Natural killer cell (primary cell): ENCODE data around the gene NPIPA8. TPM values are rescaled to one million over a fixed set of nuclear protein-coding genes. Genes with fewer than 3 reads are reported as not detected.
"Not testable (repeated sequence)": the region's sequence is repeated elsewhere in the genome, so short reads cannot be mapped to it uniquely, and the experiment has no call there.

ENCODE experiments used
- ATAC-seq, 3 donors: fragments of 150-1000 bp in 2 of 3; fragments of 200-7000 bp in 1 of 3; cut with Tn5 transposase; 1 replicate in 1 of 3; 2 replicates in 2 of 3; pipeline ENCODE4 v1.10.0; 2021; ENCODE audit warnings: mild to moderate bottlenecking in 2 of 3, moderate library complexity in 2 of 3
- DNase-seq, 2 donors: peaks; one replicate each; pipeline versions ENCODE4 v3.0.0 to v3.0.0-alpha.2; 2013 to 2021; ENCODE audit warnings: mixed read lengths in 1 of 2
- H3K27ac ChIP-seq: one replicate; pipeline ENCODE4 v1.5.1; 2013; ENCODE audit warnings: mild to moderate bottlenecking, low read length
- H3K27me3 ChIP-seq: one replicate; pipeline ENCODE4 v1.6.1; 2013; ENCODE audit warnings: low read length; ENCODE audit not compliant: control insufficient read depth, insufficient read depth
- H3K36me3 ChIP-seq: one replicate; pipeline ENCODE4 v1.6.1; 2013; ENCODE audit warnings: low read length; ENCODE audit not compliant: control insufficient read depth, insufficient read depth
- H3K4me1 ChIP-seq: one replicate; pipeline ENCODE4 v1.6.1; 2013; ENCODE audit warnings: low read length; ENCODE audit not compliant: control insufficient read depth, insufficient read depth
- H3K4me3 ChIP-seq: one replicate; pipeline ENCODE4 v1.5.1; 2013; ENCODE audit warnings: low read length
- H3K9me3 ChIP-seq: one replicate; pipeline ENCODE4 v1.6.1; 2013; ENCODE audit warnings: low read length; ENCODE audit not compliant: control insufficient read depth, insufficient read depth
- H3K27ac Mint-ChIP-seq, 2 donors: one replicate each; pipeline ENCODE4 v1.8.0; 2022; ENCODE audit warnings: mild to moderate bottlenecking in 2 of 2, mixed read lengths in 2 of 2, moderate library complexity in 1 of 2
- H3K27me3 Mint-ChIP-seq, 2 donors: one replicate each; pipeline ENCODE4 v1.8.0; 2022; ENCODE audit warnings: low read depth in 2 of 2, mixed read lengths in 2 of 2
- H3K36me3 Mint-ChIP-seq: one replicate; pipeline ENCODE4 v1.8.0; 2022; ENCODE audit warnings: mixed read lengths
- H3K4me1 Mint-ChIP-seq, 2 donors: one replicate each; pipeline ENCODE4 v1.8.0; 2022; ENCODE audit warnings: mixed read lengths in 2 of 2
- H3K4me3 Mint-ChIP-seq: one replicate; pipeline ENCODE4 v1.8.0; 2022; ENCODE audit warnings: mild to moderate bottlenecking, moderate library complexity, mixed read lengths
- H3K9me3 Mint-ChIP-seq, 2 donors: one replicate each; pipeline ENCODE4 v1.8.0; 2022; ENCODE audit warnings: mixed read lengths in 2 of 2
- WGBS: methylation state at CpG from one replicate; pipeline ENCODE4 v1.1.7; 2013; ENCODE audit warnings: missing lambda C conversion rate; ENCODE audit not compliant: insufficient coverage; 5-methylcytosine and 5-hydroxymethylcytosine counted together
- intact Hi-C: fragments of 100-400 bp; cut with micrococcal nuclease; formaldehyde crosslinking; loops from one replicate; pipeline ENCODE4 v1.14.2; 2022
- total RNA-seq, 4 donors: library from RNA; stranded (reverse); fragments of 120-200 nt in 1 of 4; gene quantifications; one replicate each; pipeline versions ENCODE4 v1.2.3 to v1.2.4, GENCODE V29; 2013 to 2022

The NPIPA8 gene
- under 1 TPM in 1 of 3 donors, not detected in 2; 0.19 TPM for total RNA-seq
- 0.25 TPM for total RNA-seq (2013)

DNA sequence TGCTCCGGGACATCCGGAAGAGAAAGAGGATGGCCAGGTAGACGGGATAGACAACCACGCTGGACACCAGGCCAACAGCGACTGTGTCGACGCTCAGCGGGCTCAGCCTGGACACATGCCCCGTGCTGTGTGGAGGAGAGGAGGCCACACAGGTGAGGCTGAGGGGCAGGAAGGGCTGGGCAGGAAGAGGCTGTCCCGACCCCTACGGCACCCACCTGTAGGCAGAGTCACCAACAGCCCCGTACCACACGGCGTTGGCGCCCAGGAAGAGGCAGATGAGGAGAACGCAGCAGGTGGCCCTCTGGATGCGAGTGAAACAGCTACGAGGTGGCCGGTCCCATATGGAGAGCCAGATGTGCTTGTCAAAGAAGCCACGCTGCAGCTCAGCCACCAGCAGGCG, at the start of gene NPIPA8:
NPIPA8 (minus strand) TSS at position 101 of the 400 bp plus-strand sequence. CDS start 4,074 bp downstream, outside the sequence.
- H3K4me3 ChIP-seq, H3K36me3 Mint-ChIP-seq, H3K27ac ChIP-seq, H3K9me3 ChIP-seq, H3K27me3 Mint-ChIP-seq, intact Hi-C loops, DNase-seq, H3K27me3 ChIP-seq, H3K27ac Mint-ChIP-seq, H3K4me3 Mint-ChIP-seq, H3K9me3 Mint-ChIP-seq, H3K4me1 Mint-ChIP-seq, H3K4me1 ChIP-seq, H3K36me3 ChIP-seq, ATAC-seq: not testable (repeated sequence)
- no CpG with 5 or more reads among the region's 21 CpGs for WGBS

DNA sequence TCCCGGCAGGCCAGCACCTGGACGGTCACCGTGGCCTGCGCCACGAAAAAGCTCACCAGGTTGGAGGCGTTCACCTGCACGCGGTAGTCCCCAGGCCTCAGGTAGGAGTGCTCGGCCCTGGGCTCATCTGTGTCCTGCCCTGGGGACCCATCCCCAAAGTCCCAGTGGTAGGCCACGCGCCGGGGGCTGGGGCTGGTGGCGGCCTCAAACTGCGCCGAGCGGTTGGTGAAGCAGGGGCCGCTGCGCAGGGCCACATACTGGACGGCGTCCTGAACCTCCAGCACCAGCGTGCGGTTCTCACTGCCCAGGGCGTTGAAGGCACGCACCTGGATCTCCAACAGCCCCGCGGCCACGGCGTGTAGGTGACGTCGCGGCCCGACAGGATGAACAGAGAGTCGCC, 48.7 kb upstream of the NPIPA8 start:
- H3K4me1 Mint-ChIP-seq, DNase-seq, ATAC-seq, intact Hi-C loops, H3K27ac ChIP-seq, H3K9me3 Mint-ChIP-seq, H3K4me3 Mint-ChIP-seq, H3K36me3 ChIP-seq, H3K4me1 ChIP-seq, H3K4me3 ChIP-seq, H3K9me3 ChIP-seq, H3K27me3 Mint-ChIP-seq, H3K36me3 Mint-ChIP-seq, H3K27me3 ChIP-seq, H3K27ac Mint-ChIP-seq: not testable (repeated sequence)
- WGBS, result no CpG with 5 or more reads among the region's 33 CpGs

DNA sequence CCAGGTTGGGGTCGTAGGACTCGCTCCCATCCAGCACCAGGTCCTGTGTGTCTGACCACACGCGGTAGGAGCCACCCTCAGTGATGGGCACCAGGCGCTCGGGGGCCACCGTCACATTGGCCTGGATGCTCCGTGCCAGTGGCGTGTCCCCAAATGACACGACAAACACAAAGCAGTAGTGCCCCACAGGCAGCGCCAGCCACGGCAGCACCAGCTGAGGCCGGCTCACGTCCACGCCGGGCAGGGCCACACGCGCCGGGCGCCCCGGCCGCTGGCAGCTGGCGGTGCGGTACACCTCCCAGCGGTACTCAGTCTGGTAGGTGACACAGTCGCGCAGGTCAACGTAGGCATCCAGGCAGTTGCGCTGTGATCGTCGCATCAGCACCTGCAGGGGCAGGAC, 48.3 kb upstream of the NPIPA8 start:
- H3K36me3 ChIP-seq, H3K9me3 Mint-ChIP-seq, intact Hi-C loops, DNase-seq, H3K4me1 ChIP-seq, H3K9me3 ChIP-seq, H3K27ac ChIP-seq, H3K27me3 ChIP-seq, ATAC-seq, H3K27ac Mint-ChIP-seq, H3K4me3 ChIP-seq, H3K27me3 Mint-ChIP-seq, H3K4me3 Mint-ChIP-seq, H3K4me1 Mint-ChIP-seq, H3K36me3 Mint-ChIP-seq: not testable (repeated sequence)
- no CpG with 5 or more reads among the region's 31 CpGs for WGBS

DNA sequence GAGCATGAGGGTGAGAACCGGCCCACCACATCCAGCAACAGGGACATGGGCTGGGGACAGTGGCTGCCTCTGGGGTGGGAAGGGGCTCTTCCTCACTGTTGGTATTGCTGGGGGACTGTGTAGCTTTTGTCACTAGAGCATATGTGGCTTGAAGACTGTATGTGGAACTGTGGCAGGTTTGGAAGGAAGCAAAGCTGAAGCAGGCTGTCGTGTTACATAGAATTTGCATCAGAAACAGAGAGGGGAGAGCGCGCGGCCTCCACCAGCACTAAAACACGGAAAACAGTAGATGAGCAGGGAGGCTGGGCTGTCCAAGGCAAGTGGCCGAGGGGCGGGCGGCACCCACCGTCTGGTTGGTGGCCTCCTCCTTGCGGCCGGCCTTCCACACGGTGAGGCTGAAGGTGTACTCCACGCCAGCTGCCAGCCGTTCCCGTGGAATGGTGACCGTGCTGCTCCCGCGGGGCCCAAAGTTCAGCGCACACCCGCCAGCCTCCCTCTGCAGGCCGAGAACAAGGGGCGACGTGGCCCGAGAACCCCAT, 47.6 kb upstream of the NPIPA8 start:
- WGBS, result 93% methylated on average over 3 of the region's 25 CpGs
- DNase-seq, H3K4me1 Mint-ChIP-seq, H3K27ac ChIP-seq, intact Hi-C loops, H3K4me1 ChIP-seq, H3K4me3 Mint-ChIP-seq, H3K36me3 Mint-ChIP-seq, H3K36me3 ChIP-seq, ATAC-seq, H3K4me3 ChIP-seq, H3K9me3 Mint-ChIP-seq, H3K27me3 Mint-ChIP-seq, H3K9me3 ChIP-seq, H3K27ac Mint-ChIP-seq, H3K27me3 ChIP-seq: not testable (repeated sequence)

DNA sequence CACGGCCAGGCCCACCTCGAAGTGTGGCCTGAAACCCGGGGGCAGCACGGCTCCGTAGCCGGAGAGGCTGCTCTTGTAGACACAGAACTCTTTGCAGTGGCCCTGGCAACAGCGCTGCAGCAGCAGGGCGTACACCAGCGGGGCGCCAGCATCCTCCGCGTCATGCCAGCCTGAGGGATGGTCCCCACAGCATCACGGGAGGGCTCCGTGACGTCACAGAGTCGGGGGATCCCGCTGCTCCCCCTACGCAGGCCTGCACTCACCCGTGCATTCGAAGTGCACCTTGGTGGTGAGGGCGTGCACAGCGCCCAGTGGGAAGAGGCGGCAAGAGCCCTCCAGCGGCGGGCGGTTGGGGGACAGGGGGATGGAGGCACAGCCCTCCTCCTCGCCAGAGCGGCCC, 46.2 kb upstream of the NPIPA8 start:
- H3K27me3 ChIP-seq, H3K27ac Mint-ChIP-seq, H3K36me3 Mint-ChIP-seq, H3K36me3 ChIP-seq, H3K9me3 ChIP-seq, H3K27me3 Mint-ChIP-seq, ATAC-seq, H3K4me3 Mint-ChIP-seq, H3K4me1 Mint-ChIP-seq, intact Hi-C loops, H3K9me3 Mint-ChIP-seq, H3K4me3 ChIP-seq, DNase-seq, H3K4me1 ChIP-seq, H3K27ac ChIP-seq: not testable (repeated sequence)
- no CpG with 5 or more reads among the region's 28 CpGs for WGBS

DNA sequence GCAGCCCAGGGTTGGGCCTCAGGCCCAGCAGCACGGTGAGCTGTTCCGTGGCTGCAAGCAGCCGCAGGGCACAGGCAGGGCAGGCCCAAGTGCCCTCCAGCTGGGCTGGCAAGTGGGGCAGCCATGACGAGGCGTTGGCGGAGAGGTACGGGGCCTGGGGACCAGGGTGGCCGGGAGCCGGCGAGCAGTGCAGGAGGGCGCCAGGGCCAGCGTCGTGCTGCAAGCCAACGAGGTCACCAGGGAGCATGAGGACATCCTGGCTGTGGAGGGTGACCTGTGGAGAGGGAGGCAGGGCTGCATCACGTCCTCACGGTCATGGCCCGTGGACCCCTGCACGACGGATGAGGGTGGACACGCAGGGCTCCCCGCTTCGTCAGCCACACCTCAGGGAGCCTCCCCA, 11.2 kb upstream of the NPIPA8 start:
- H3K4me1 Mint-ChIP-seq, H3K27me3 ChIP-seq, H3K27ac ChIP-seq, H3K27ac Mint-ChIP-seq, H3K9me3 Mint-ChIP-seq, H3K36me3 ChIP-seq, ATAC-seq, intact Hi-C loops, H3K4me3 ChIP-seq, H3K36me3 Mint-ChIP-seq, H3K4me1 ChIP-seq, H3K4me3 Mint-ChIP-seq, H3K9me3 ChIP-seq, DNase-seq, H3K27me3 Mint-ChIP-seq: not testable (repeated sequence)
- no CpG with 5 or more reads among the region's 22 CpGs for WGBS

DNA sequence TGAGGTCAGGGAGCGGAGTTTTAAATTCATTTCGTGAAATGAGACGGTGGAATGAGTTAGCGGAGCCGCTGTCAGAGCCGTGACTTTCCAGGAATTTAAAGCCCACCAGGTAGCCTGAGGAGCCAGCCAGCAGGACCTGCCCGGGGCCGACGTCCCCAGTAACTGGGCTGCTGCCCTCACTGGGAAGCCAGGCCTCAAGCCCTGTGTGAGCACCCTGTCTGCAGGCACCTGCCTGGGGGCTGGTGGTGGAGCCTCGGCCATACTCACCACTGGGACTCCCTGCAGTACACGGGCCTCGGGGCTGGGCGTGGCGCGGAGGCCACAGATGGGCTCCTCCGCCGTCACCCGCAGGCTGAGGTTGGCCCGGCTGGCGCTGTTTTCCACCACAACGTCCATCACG, 10.5 kb upstream of the NPIPA8 start:
- H3K27ac ChIP-seq, H3K4me3 ChIP-seq, H3K36me3 Mint-ChIP-seq, H3K27ac Mint-ChIP-seq, H3K4me1 Mint-ChIP-seq, H3K27me3 Mint-ChIP-seq, H3K4me3 Mint-ChIP-seq, ATAC-seq, H3K36me3 ChIP-seq, H3K9me3 ChIP-seq, DNase-seq, H3K9me3 Mint-ChIP-seq, H3K27me3 ChIP-seq, intact Hi-C loops, H3K4me1 ChIP-seq: not testable (repeated sequence)
- WGBS, result 95% methylated on average over 3 of the region's 22 CpGs

DNA sequence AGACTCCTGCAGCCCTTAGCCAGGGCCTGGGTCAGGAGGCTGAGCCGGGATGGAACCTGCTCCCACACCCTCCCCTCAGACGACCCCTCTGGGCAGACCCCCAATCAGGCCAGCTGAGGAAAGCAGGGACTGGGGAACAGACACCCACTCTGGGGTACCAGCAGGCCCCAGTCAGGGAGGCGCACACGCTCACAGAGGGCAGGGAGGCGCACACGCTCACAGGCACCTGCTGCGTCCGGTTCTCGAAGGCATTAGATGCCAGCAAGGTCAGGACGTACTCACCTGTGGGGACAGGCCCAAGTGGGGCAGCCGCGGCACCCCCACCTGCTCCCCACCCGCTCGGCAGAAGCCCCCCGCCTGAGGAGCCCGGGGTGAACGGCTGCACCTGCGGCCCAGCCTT, 8.1 kb upstream of the NPIPA8 start:
- H3K27me3 ChIP-seq, DNase-seq, H3K36me3 Mint-ChIP-seq, H3K4me3 Mint-ChIP-seq, intact Hi-C loops, H3K9me3 Mint-ChIP-seq, H3K4me1 Mint-ChIP-seq, H3K36me3 ChIP-seq, H3K27ac ChIP-seq, H3K4me3 ChIP-seq, ATAC-seq, H3K4me1 ChIP-seq, H3K27me3 Mint-ChIP-seq, H3K27ac Mint-ChIP-seq, H3K9me3 ChIP-seq: not testable (repeated sequence)
- WGBS, result no CpG with 5 or more reads among the region's 18 CpGs
